Frontal cortex (tissue), 4 donors: ENCODE measurements around the gene CDH11. TPM values are rescaled to one million over a fixed set of nuclear protein-coding genes. Genes with fewer than 3 reads are reported as not detected.
A peak's percentile ranks its signal among the peaks of the same experiment; 100 is the strongest.

ENCODE experiments used
- DNase-seq, 2 donors: peaks; one replicate each; pipeline ENCODE4 v3.0.0; 2012; ENCODE audit warnings: low spot score in 2 of 2
- FAIRE-seq: peaks from 2 replicates; lab custom pipeline; 2012; peaks lifted over from hg19 to GRCh38; lab: Jason Lieb, UNC
- total RNA-seq: library from RNA; depleted of rRNA; stranded (reverse); fragments of >200 nt; gene quantifications from one replicate; pipeline ENCODE4 v1.2.3, GENCODE V29; 2014
- donor health status: control.
- donor health status: control.
- donor health status: control.

Gene CDH11
- total RNA-seq, 1 donor from 2014 or later: 313 TPM

DNA sequence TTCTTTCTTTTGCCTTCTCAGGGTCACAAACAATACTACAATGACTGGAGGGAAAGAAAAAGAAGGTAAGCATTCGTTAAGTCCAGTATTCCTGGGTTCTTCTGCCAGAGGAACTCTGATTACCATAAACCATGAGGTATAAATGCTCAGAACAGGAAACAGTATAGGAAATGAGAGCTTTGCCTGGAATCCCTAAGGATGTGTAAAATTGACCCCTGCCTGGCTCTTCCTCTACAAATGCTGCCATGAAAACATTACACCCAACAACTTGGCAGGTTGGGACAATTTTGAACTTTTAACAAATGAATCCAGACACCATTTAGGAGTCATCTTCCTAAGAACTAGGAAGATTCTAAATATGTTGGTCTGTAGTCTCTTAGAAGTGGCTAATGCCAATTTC lies 173.8 kb downstream of the CDH11 start:
- no peak for FAIRE-seq
- no peak for DNase-seq

- FAIRE-seq (no peak), DNase-seq (no peak)
These were observed 174.2 kb downstream of the CDH11 start for GRCh38 chr16:64947651-64948050.

DNA sequence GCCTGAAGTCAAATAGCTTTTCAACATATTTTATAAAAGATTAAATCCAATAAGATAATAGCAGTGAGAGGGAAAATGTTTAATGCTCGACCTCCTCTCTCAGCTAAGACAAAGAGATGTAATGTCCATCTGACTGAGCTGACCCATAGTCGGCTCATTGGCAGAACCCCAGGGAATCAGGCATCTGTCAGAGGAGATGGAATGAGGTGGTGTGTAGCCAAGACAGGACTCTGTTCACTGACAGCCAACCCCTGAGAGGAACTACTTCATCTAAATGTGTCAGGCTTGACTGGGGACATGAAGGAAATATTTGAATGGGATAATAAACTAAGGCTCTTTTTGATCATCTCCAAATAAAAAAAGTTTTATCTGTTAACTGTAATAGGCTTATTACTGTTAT lies 188.0 kb downstream of the CDH11 start:
- DNase-seq (no peak), FAIRE-seq (no peak)

- no peak for FAIRE-seq
- DNase-seq: no peak
These were observed 195.4 kb downstream of the CDH11 start for GRCh38 chr16:64926476-64926875.

- no peak for DNase-seq
- no peak for FAIRE-seq
These were observed 196.7 kb downstream of the CDH11 start for GRCh38 chr16:64925166-64925565.

- DNase-seq: no peak
- no peak for FAIRE-seq
These were observed 197.8 kb downstream of the CDH11 start for GRCh38 chr16:64924086-64924485.

GRCh38 chr16:64919929-64920607 lies 201.8 kb downstream of the CDH11 start:
- DNase-seq (no peak), FAIRE-seq (no peak)

- FAIRE-seq (no peak), DNase-seq (no peak)
These were observed 202.7 kb downstream of the CDH11 start for GRCh38 chr16:64919141-64919540.

DNA sequence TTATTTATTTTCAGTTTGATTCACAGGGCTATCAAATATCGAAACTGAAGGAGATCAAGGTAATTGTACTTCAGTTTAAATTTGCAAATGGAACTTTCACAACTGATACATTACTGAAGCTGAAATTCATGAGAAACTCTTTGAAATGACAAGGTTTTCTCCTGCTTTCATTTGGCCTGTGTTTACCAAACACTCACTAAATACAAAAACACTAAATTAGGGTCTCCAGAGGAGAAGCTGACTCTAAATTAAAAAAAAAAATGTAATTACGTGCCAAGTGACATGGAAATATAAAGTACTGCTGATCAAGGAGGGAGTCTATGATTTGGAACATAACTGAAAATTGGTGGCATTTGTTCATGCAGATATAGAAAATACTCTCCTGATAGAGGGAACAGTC lies 205.8 kb downstream of the CDH11 start:
- DNase-seq: no peak
- no peak for FAIRE-seq

DNA sequence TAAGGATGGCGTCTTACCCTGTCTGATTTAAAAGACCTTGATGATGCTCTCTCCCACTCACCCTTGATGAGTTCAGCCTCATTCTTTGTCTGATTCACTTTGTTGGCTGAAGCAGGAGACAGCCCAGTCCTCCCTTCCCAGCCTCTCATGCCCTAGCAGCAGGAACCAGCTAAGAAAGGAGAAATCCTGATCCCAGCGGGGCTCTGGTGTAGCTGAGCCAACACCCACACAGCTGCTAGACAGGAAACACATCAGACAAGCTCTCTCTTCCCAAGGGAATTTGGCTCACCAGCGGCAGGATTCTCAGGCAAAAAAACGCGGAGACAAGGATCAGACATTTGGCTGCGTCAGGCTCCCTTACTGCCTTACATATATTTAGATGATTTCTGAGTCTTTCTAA lies 211.5 kb downstream of the CDH11 start:
- DNase-seq (peak in 1 of 2 donors; percentile 17), FAIRE-seq (no peak)

- FAIRE-seq (no peak), DNase-seq (no peak)
These were observed 214.0 kb downstream of the CDH11 start for GRCh38 chr16:64907844-64908243.

- FAIRE-seq: no peak
These were observed 218.1 kb downstream of the CDH11 start for GRCh38 chr16:64903770-64904169.

DNA sequence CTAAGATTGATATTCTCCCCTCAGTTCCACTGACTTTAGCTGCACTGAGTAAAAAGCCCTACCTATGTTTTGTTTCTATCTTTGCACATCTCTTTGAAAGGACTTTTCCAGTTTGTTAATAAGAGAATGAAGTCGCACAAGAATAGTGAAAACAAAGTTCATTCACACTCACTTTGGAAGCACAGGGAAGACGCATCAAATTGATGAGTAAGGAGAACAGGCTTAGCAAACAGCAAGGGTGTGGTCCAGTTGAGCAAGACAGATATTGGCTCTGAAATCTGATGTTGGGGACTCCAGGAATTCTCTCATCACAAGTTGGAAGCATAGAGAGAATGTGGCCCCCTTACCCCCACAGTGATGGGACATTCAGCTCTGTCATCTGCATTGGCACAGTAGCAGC lies 221.3 kb downstream of the CDH11 start:
- no peak for DNase-seq
- FAIRE-seq: no peak

More at GRCh38 chr16:64903770-64904169, 218.1 kb downstream of the CDH11 start:
- DNase-seq: no peak

DNA sequence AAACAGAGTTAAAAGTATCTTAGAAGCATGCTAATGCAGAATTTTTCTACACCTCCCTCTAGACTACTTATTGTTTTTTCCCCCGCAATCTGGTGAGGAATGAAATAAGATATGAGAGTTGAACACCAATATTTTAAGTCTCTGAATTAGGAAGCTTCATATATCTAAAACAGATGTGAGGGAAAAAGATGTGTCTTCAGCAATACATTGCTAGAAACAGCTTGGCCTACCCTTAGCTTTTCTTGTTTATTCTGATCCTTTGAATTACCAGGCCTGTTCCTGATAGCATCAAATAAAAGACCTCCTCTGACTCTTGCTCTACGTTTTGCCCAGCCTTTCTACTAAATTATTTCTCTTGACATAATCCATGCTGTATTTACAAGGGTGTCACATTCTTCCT lies 221.8 kb downstream of the CDH11 start:
- DNase-seq (no peak), FAIRE-seq (no peak)

DNA sequence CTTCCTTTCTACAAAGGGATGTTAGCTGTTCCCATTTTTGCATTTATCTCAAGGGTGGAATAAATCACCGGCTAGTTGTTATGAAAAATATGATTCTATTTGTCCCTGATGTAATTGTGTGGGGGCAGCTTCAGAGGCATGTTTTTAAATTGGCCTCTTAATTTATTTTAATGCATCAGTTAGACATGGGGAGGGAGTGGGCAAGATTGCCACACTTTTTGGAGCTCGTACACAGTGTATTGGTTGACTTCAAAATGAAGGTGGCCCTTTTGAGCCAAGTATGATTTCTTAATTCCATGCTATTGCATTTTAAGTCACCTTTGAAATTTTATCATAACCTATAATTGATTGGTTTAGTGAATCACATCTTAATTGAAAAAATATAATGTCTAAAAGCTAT lies 223.7 kb downstream of the CDH11 start:
- no peak for FAIRE-seq
- DNase-seq: no peak
